HG02610 (cell line): Measurements from ENCODE around the gene ANO9.
A peak's percentile ranks its signal among the peaks of the same experiment; 100 is the strongest.
"Not testable (repeated sequence)": the region's sequence is repeated elsewhere in the genome, so short reads cannot be mapped to it uniquely, and the experiment has no call there.

ENCODE experiments used
- ATAC-seq: cut with Tn5 transposase; IDR thresholded peaks from one replicate; pipeline ENCODE4 v1.9.1; 2021; ENCODE audit warnings: mild to moderate bottlenecking, moderate library complexity; ENCODE audit not compliant: unreplicated experiment

The ANO9 gene

DNA sequence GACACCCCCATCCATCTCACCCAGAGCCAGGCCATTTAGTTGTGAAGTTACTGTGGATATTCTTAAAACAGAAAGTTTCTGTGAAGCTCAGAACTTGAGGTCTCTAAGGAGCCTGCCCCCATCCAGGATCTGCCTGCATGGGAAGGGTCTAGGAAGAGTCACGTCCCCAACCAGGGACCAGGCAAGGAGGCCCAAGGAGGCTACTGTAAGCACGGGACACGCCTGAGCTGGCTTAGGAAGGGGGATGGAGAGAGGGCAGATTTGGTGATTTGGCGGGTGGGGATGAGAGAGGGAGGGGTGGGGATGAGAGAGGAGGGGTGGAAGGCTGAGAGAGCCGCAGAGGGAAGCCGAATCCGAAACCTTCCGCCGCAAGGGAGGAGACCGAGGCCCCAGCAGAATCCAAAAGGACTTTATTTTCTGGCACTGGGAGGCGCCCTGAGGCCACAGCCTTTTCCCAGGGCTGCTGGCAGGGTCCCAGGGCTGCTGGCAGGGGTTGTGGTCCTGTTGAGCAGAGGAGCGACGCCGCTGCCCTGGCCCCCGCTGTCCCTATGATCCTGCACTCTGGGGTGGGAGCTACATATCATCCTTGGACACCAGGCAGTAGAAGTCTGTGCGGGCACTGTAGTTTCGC lies 36.4 kb downstream of the ANO9 start:
- no peak for ATAC-seq

DNA sequence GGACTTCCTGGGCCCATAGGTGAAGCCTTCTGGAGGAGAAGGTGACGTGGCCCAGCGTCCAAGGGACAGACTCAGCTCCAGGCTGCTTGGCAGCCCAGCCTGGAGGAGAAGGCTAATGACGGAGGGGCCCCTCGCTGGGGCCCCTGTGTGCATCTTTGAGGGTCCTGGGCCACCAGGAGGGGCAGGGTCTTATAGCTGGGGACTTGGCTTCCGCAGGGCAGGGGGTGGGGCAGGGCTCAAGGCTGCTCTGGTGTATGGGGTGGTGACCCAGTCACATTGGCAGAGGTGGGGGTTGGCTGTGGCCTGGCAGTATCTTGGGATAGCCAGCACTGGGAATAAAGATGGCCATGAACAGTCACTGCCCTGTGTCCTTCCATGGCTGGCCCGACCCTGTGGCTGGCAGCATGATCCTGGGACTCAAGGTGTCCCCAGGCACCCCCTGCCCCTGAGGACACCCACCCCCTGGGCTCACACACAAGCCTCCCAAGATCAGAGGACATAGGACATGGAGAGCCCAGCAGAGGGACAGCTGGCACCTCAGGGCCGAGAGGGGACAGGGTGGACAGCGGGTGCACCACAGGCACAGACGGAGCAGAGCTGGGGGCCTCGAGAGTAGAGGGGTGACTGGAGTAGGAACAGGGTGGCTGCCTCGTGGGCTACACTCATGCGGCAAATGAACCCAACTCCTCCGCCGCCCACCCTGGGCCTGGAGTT lies 37.1 kb downstream of the ANO9 start:
- no peak for ATAC-seq

- ATAC-seq, result no peak
Measured at GRCh38 chr11:403761-404431, 37.9 kb downstream of the ANO9 start.

DNA sequence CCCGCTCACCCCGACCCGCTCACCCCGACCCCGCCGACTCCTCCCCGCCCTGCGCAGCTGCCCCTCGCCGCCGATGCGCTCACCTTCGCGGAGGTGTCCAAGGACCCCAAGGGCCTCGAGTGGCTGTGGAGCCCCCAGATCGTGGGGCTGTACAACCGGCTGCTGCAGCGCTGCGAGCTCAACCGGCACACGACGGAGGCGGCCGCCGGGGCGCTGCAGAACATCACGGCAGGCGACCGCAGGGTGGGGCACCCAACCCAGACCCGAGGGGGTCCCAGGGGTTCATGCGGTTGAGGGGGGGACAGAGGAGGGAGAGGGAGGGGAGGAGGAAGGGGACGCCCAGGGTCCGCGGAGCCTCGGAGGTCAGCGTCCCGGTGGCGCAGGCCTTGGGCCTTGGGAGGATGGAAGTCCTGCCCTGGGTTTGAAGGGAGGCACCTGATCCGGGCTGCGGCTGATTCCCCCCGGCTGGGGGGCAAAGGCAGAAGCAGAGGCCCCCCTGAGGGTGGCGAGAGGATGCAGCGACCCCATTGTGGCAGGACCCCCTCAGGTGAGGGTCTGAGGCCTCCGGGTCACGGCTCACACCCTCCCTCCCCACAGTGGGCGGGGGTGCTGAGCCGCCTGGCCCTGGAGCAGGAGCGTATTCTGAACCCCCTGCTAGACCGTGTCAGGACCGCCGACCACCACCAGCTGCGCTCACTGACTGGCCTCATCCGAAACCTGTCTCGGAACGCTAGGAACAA lies 38.6 kb downstream of the ANO9 start:
- no peak for ATAC-seq

DNA sequence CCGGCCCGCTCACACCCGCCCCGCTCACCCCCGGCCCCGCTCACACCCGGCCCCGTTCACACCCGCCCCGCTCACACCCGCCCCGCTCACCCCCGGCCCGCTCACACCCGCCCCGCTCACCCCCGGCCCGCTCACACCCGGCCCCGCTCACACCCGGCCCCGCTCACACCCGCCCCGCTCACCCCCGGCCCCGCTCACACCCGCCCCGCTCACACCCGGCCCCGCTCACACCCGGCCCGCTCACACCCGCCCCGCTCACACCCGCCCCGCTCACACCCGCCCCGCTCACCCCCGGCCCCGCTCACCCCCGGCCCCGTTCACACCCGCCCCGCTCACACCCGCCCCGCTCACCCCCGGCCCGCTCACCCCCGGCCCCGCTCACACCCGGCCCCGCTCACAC lies 40.6 kb downstream of the ANO9 start:
- ATAC-seq, result not testable (repeated sequence)

DNA sequence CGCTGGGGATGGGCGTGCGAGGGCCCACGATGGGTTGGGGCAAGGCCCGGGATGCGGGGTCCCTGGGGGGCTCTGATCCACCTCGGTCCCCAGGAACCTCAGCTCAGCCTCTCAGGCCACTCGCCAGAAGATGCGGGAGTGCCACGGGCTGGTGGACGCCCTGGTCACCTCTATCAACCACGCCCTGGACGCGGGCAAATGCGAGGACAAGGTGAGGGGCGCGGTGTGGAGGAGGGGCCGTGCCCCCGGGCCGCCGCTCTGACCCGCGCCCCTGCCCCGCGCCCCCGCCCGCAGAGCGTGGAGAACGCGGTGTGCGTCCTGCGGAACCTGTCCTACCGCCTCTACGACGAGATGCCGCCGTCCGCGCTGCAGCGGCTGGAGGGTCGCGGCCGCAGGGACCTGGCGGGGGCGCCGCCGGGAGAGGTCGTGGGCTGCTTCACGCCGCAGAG lies 41.5 kb downstream of the ANO9 start:
- ATAC-seq, result no peak

- no peak for ATAC-seq
Measured at GRCh38 chr11:399731-400211, 42.0 kb downstream of the ANO9 start.

- ATAC-seq, result no peak
Measured at GRCh38 chr11:398826-399225, 43.0 kb downstream of the ANO9 start.

GRCh38 chr11:396948-397548 lies 44.8 kb downstream of the ANO9 start:
- peak; percentile 65 for ATAC-seq

GRCh38 chr11:396511-396947 lies 45.3 kb downstream of the ANO9 start:
- no peak for ATAC-seq

DNA sequence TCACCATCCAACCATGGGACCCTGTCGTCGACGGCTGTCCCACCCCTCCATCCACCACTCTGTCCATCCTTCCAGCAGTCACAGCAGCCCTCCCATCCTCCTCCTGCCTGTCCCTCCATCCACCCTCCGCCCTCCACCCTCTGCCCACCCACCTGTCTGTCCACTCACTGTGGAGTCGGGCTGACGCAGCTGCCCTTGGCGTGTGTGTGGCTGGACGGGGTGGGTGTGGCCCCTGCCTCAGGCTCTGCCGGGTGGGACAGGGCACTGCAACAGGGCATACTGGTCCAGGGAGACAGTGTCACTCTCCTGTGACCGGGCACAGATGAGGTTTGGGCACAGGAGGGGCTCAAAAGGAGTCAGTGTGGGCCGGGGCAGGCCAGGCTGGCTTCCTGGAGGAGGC lies 45.9 kb downstream of the ANO9 start:
- no peak for ATAC-seq

DNA sequence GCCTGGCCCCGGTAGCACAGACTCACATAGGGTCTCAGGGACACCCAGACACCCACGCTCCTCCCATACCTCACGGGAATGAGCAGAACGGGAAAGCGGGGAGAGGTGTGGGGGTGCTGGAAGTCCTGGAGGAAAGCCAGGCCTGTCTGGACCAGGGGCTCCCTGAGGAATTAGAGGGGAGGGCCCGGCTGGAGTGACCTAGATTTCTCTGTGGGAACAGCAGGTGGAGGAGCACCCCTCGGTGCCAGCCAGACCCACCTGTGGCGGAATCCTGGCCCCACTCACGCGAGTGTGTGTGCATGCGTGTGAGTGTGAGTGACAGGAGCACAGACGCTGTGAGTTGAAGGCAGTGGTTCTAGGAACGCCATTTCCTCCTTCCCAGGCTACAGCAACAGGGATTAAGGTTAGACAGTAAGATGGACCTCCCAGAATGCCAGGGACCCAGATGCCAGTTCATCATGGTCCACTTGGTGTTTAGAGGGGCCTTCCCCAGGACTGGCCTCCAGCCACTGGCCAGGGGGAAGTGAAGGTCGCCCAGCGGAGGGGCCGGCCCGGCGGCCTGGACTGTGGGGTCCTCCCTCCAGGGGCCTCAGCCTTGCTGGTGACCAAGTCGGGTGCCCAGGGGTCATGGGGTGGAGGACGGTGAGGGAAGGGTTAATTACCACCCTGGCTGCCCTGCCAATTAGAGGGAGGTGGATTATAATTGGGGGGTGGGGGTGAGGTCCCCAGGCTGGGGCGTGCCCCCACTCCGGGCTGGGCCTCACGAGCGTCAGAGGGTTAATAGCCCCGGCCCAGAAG lies 46.8 kb downstream of the ANO9 start:
- ATAC-seq, result no peak

DNA sequence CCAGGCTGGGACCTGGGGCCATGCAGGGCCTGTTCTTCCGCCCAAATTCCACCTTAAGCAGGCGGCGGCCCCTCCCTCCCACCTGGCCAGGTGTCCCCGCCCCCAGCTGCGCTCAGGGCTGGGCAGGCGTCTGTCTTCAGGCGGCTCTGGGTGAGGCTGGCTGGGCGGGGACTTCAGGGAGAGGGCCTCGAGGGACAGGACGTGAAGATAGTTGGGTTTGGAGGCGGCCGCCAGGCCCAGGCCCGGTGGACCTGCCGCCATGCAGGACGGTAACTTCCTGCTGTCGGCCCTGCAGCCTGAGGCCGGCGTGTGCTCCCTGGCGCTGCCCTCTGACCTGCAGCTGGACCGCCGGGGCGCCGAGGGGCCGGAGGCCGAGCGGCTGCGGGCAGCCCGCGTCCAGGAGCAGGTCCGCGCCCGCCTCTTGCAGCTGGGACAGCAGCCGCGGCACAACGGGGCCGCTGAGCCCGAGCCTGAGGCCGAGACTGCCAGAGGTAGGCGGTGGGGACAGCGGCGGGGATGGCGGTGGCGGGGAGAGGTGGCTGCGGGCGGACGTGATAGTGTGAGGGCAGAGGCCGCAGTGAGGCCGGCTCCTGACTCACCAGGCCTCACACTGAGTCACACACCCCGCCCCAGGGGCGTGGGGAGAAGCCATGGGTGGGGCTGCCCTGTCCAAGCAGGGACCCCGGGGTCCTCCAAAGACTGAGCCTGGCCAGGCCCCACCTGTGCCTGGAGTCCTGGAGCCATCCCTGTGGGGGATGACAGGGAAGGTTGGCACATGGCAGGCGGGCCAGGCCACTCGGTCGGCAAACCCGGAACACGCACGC lies 47.6 kb downstream of the ANO9 start, which contains the start of gene PKP3:
PKP3 (plus strand) TSS at position 176 of the 824 bp plus-strand sequence; CDS start at position 260, 84 bp downstream.
- no peak for ATAC-seq

- ATAC-seq, result no peak
Measured at GRCh38 chr11:393219-394033, 48.4 kb downstream of the ANO9 start.

GRCh38 chr11:392102-392777 lies 49.6 kb downstream of the ANO9 start:
- no peak for ATAC-seq

DNA sequence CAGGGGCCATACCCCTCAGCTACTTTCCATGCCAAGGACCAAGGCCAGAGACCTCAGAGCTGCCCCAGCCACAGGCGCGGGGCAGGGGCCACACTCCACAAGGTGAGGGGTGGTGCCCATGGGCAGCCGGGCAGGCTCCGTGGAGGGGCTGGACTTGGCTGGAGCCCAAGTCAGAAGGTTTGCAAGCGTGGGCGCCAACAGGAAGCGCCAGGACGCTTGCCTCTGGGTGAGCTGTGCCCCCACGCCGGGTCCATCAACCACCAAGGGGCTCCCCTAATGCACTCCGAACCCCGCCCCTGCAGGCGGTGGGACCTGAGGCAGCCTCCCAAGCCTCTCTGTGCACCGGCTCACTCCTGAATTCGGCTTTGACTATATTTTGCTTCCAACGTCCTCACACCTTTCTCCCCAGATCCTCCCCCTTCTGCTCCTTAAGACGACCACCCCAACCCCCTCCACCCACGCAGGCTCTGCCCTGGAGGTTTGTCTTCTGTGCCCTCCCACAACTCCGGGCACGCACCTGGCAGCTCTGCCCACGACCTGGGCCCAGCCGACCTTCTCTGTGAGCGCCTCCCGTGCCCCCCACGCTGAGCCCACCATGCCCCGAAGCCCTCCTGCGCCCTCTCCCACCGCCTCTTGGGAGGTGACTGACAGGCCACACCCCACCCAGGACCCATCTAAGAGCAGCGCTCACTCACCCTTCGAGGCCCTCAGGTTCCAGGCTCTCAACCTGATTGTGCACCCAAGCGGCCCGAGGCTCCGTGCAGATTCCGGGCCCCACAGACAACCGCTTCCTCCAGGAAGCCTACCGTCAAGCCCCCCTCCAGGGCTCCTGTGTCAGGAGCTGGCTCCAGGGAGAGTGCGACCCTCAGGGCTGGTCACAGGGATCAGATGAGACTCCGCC lies 50.4 kb downstream of the ANO9 start:
- no peak for ATAC-seq

DNA sequence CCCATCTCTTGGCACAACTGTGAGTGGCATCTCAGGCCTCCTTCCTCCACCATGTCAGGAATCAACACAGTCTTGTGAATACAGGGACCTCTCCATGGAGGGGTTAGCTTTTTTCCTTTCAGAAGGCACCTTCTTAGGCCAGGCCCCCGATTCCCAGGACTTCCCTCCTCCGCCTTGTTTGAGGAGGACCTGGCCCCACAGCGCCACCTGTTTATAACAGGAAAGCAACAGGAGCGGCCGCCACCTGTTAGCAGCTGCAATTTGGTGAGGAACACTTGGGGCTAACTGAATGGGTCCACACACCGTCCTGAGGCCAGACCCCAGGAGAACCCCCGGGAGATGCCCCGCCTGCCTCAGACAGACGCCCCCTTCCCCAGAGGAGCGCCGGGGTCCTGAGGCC lies 51.6 kb downstream of the ANO9 start:
- ATAC-seq, result no peak
